HL-60 (cell line): ENCODE data around the gene U2AF1L4.

ENCODE experiments used
- DNase-seq, 2 experiments: peaks; one replicate each; pipeline ENCODE4 v3.0.0-alpha.2; 2010 to 2020; ENCODE audit warnings: low read depth in 1 of 2, low spot score in 1 of 2
- H3K27ac ChIP-seq: fragments of 250-450 bp; sonication (Bioruptor Pico); replicated peaks from 2 replicates; pipeline ENCODE4 v1.5.1; 2020; ENCODE audit warnings: mild to moderate bottlenecking, moderate library complexity
- H3K27me3 ChIP-seq: fragments of 250-450 bp; sonication (Bioruptor Pico); 2 replicates; pipeline ENCODE4 v1.5.1; 2021; ENCODE audit warnings: mild to moderate bottlenecking, moderate library complexity; ENCODE audit not compliant: insufficient read depth, poor library complexity, severe bottlenecking
- H3K4me3 ChIP-seq: replicated peaks from 2 replicates; pipeline ENCODE4 v1.5.1; 2011; ENCODE audit warnings: mild to moderate bottlenecking, control low read depth, low read length; ENCODE audit not compliant: insufficient read depth
- CTCF ChIP-seq: IDR thresholded peaks from one replicate; pipeline ENCODE4 v1.5.1; 2011; ENCODE audit warnings: low read length, control low read depth, inconsistent platforms; ENCODE audit not compliant: insufficient read depth
- GABPA ChIP-seq: IDR thresholded peaks from 2 replicates; pipeline ENCODE4 v1.6.1; 2012; ENCODE audit warnings: low read depth
- POLR2AphosphoS5 ChIP-seq: IDR thresholded peaks from 2 replicates; pipeline ENCODE4 v1.6.1; 2012; ENCODE audit warnings: low read depth
- REST ChIP-seq: IDR thresholded peaks from 2 replicates; pipeline ENCODE4 v1.6.1; 2012; ENCODE audit warnings: low read depth; ENCODE audit not compliant: insufficient replicate concordance
- SPI1 ChIP-seq: IDR thresholded peaks from 2 replicates; pipeline ENCODE4 v1.6.1; 2012; ENCODE audit warnings: low read depth, mild to moderate bottlenecking, borderline replicate concordance

U2AF1L4 gene

GRCh38 chr19:35715981-35716800 lies 29.0 kb downstream of the U2AF1L4 start:
- H3K27ac ChIP-seq = peak overlapping the region; percentile 73
- DNase-seq = no peak
- TF ChIP-seq SPI1 (no peak), POLR2AphosphoS5 (no peak), GABPA (no peak), CTCF (no peak)
- no peaks in the 10 kb centered on the region for H3K27me3 ChIP-seq
- peak overlapping the region; percentile 92 for H3K4me3 ChIP-seq

GRCh38 chr19:35715355-35715809 lies 29.8 kb downstream of the U2AF1L4 start:
- TF ChIP-seq CTCF = no peak
- no peak for TF ChIP-seq REST
- no peak for TF ChIP-seq SPI1
- TF ChIP-seq POLR2AphosphoS5 = no peak
- TF ChIP-seq GABPA = no peak
- no peak for DNase-seq
- H3K27me3 ChIP-seq = no peaks in the 10 kb centered on the region
- H3K27ac ChIP-seq = no peak overlapping the region
- no peak overlapping the region for H3K4me3 ChIP-seq

- Histone ChIP-seq H3K27me3 (no peaks in the 10 kb centered on the region), H3K27ac (peak overlapping the region; percentile 20; the same call in 1 of the 2 replicates), H3K4me3 (no peak overlapping the region)
- no peak for TF ChIP-seq REST
- no peak for TF ChIP-seq SPI1
- TF ChIP-seq CTCF = no peak
- no peak for TF ChIP-seq GABPA
- no peak for TF ChIP-seq POLR2AphosphoS5
- peak in 1 of 2 experiments; percentile 59 for DNase-seq
These were observed 30.4 kb downstream of the U2AF1L4 start for GRCh38 chr19:35714601-35715354.
